Neural cell (in vitro differentiated cells): Measurements from ENCODE around the gene AGA. TPM values are rescaled to one million over a fixed set of nuclear protein-coding genes. Genes with fewer than 3 reads are reported as not detected.

Experiments used
- H2AFZ ChIP-seq: fragments of 200-600, 300-800 bp; sonication (generic), shearing (Covaris generic); 2 replicates; pipeline ENCODE4 v1.6.0; 2014; ENCODE audit warnings: low read depth, mild to moderate bottlenecking, antibody characterized with exemption, low read length, moderate library complexity
- H3F3A ChIP-seq: fragments of 200-600 bp; shearing (Covaris generic); 2 replicates; pipeline ENCODE4 v1.6.1; 2016; ENCODE audit warnings: mild to moderate bottlenecking, moderate library complexity, mixed read lengths, antibody characterized with exemption, low read length; ENCODE audit not compliant: insufficient read depth, poor library complexity, severe bottlenecking
- H3K27ac ChIP-seq: fragments of 200-600, 300-800 bp; sonication (generic), shearing (Covaris generic); 2 replicates; pipeline ENCODE4 v1.5.1; 2014; ENCODE audit warnings: mild to moderate bottlenecking, low read length, moderate library complexity
- H3K27me3 ChIP-seq: fragments of 300-800, 200-600 bp; sonication (generic), shearing (Covaris generic); 2 replicates; pipeline ENCODE4 v1.6.0; 2014; ENCODE audit warnings: mild to moderate bottlenecking, low read depth, low read length, moderate library complexity; ENCODE audit not compliant: insufficient read depth
- H3K36me3 ChIP-seq: fragments of 300-800, 200-600 bp; sonication (generic), shearing (Covaris generic); 2 replicates; pipeline ENCODE4 v1.5.1; 2014; ENCODE audit warnings: mild to moderate bottlenecking, antibody characterized with exemption, low read length, moderate library complexity; ENCODE audit not compliant: insufficient read depth
- H3K4me2 ChIP-seq: fragments of 300-800, 200-600 bp; sonication (generic), shearing (Covaris generic); 2 replicates; pipeline ENCODE4 v1.6.0; 2014; ENCODE audit warnings: mild to moderate bottlenecking, low read length
- H3K4me3 ChIP-seq: fragments of 300-800, 200-600 bp; sonication (generic), shearing (Covaris generic); 2 replicates; pipeline ENCODE4 v1.5.1; 2014; ENCODE audit warnings: mild to moderate bottlenecking, low read length, moderate library complexity
- H3K79me2 ChIP-seq: fragments of 200-600 bp; shearing (Covaris generic); replicated peaks from 2 replicates; pipeline ENCODE4 v1.6.0; 2014; ENCODE audit warnings: mild to moderate bottlenecking, low read length, moderate library complexity; ENCODE audit not compliant: insufficient read depth
- H3K9ac ChIP-seq: fragments of 300-800, 200-600 bp; sonication (generic), shearing (Covaris generic); 2 replicates; pipeline ENCODE4 v1.6.1; 2016; ENCODE audit warnings: mild to moderate bottlenecking, low read length, mixed read lengths
- H3K9me2 ChIP-seq: fragments of 200-600 bp; shearing (Covaris generic); 2 replicates; pipeline ENCODE4 v1.6.1; 2016; ENCODE audit warnings: mild to moderate bottlenecking, low read length, mixed read lengths; ENCODE audit not compliant: insufficient read depth
- H3K9me3 ChIP-seq: fragments of 200-600, 300-800 bp; sonication (generic), shearing (Covaris generic); 2 replicates; pipeline ENCODE4 v1.6.1; 2016; ENCODE audit warnings: mild to moderate bottlenecking, mixed run types, low read length, moderate library complexity, mixed read lengths
- H4K20me1 ChIP-seq: fragments of 200-600 bp; shearing (Covaris generic); 2 replicates; pipeline ENCODE4 v1.6.1; 2016; ENCODE audit warnings: mild to moderate bottlenecking, mixed run types; ENCODE audit not compliant: insufficient read depth
- EP300 ChIP-seq: fragments of 450-650 bp; conservative IDR thresholded peaks from 2 replicates; pipeline ENCODE4 v1.6.1; 2014; ENCODE audit warnings: antibody characterized with exemption, mild to moderate bottlenecking, moderate library complexity; ENCODE audit not compliant: poor library complexity, severe bottlenecking
- EZH2 ChIP-seq: fragments of 200-600, 300-800 bp; shearing (Covaris generic), sonication (generic); IDR thresholded peaks from 2 replicates; pipeline ENCODE4 v1.6.1; 2014; ENCODE audit warnings: antibody characterized with exemption, low read length, borderline replicate concordance, mild to moderate bottlenecking; ENCODE audit not compliant: insufficient read depth, poor library complexity, severe bottlenecking
- MXI1 ChIP-seq: fragments of 450-650 bp; conservative IDR thresholded peaks from 2 replicates; pipeline ENCODE4 v1.6.1; 2014; ENCODE audit warnings: antibody characterized with exemption, mild to moderate bottlenecking; ENCODE audit not compliant: poor library complexity, severe bottlenecking
- POLR2AphosphoS5 ChIP-seq: IDR thresholded peaks from 2 replicates; pipeline ENCODE4 v1.6.1; 2012
- RAD21 ChIP-seq: fragments of 450-650 bp; conservative IDR thresholded peaks from 2 replicates; pipeline ENCODE4 v1.6.1; 2014; ENCODE audit warnings: antibody characterized with exemption, mild to moderate bottlenecking, moderate library complexity
- SMC3 ChIP-seq: fragments of 450-650 bp; conservative IDR thresholded peaks from 2 replicates; pipeline ENCODE4 v1.6.1; 2014; ENCODE audit warnings: antibody characterized with exemption, mild to moderate bottlenecking, moderate library complexity; ENCODE audit not compliant: poor library complexity
- TAF1 ChIP-seq: IDR thresholded peaks from 2 replicates; pipeline ENCODE4 v1.6.1; 2012; ENCODE audit warnings: low read depth
- polyA plus RNA-seq: library from polyadenylated mRNA; depleted of rRNA; stranded (reverse); fragments of >200 nt; gene quantifications from 2 replicates; pipeline ENCODE4 v1.2.3, GENCODE V29; 2014
- TF ChIP-seq, protein P1 (sequence below): fragments of 450-650 bp; IDR thresholded peaks from 2 replicates; pipeline ENCODE4 v1.5.1; 2014; ENCODE audit warnings: antibody characterized with exemption, mild to moderate bottlenecking, moderate library complexity; ENCODE audit not compliant: poor library complexity, severe bottlenecking
- TF ChIP-seq, protein P2 (sequence below): IDR thresholded peaks from 2 replicates; pipeline ENCODE4 v1.6.1; 2012; ENCODE audit warnings: borderline replicate concordance

AGA gene
- polyA plus RNA-seq, 1 donor from 2014 or later: 3.1 TPM

DNA sequence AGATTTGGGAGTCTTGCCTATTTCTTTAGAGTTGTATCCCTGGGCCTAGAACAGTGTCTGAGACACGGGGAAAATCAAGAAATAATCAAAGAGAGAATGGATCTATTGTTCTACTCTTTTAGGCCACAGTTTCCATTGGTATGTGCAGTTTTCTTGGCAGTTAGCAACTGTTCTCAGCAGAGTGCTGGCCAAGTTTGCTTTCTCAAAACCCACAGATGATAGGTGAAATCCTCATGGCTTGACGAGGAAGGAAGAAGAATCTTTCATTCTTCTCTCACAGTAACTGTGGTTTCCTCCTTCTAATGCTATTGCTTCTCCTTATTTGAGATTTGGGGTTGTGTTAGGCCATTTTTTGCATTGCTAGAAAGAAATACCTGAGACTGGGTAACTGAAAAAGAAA is 42.2 kb downstream of the AGA start:
- H3K27me3 ChIP-seq: no peaks in the 10 kb centered on the region

DNA sequence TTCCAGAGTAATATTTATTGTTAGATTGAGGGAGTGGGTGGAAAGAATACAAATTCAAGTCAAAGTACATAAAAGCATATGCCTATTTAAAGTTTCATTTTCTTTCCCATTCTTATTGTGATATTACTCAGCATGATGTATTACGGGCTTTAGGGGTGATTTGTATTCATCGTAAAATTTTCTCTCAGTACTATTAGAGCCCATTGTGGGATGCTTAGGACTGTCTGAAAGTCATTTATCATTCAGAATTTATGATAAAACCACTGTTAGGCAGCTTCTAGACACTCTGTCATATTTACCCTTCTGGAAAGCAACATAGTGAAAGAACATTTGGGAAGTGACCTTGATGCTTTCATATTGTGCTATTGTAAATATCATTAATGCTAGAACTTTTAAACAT is 45.9 kb downstream of the AGA start:
- no peaks in the 10 kb centered on the region for H3K9me2 ChIP-seq
- TF ChIP-seq EZH2 (no peak), TAF1 (no peak), RAD21 (no peak), MXI1 (no peak), POLR2AphosphoS5 (no peak), EP300 (no peak), SMC3 (no peak)
- TF ChIP-seq, protein P1, sequence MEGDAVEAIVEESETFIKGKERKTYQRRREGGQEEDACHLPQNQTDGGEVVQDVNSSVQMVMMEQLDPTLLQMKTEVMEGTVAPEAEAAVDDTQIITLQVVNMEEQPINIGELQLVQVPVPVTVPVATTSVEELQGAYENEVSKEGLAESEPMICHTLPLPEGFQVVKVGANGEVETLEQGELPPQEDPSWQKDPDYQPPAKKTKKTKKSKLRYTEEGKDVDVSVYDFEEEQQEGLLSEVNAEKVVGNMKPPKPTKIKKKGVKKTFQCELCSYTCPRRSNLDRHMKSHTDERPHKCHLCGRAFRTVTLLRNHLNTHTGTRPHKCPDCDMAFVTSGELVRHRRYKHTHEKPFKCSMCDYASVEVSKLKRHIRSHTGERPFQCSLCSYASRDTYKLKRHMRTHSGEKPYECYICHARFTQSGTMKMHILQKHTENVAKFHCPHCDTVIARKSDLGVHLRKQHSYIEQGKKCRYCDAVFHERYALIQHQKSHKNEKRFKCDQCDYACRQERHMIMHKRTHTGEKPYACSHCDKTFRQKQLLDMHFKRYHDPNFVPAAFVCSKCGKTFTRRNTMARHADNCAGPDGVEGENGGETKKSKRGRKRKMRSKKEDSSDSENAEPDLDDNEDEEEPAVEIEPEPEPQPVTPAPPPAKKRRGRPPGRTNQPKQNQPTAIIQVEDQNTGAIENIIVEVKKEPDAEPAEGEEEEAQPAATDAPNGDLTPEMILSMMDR: no peak
- TF ChIP-seq, protein P2, sequence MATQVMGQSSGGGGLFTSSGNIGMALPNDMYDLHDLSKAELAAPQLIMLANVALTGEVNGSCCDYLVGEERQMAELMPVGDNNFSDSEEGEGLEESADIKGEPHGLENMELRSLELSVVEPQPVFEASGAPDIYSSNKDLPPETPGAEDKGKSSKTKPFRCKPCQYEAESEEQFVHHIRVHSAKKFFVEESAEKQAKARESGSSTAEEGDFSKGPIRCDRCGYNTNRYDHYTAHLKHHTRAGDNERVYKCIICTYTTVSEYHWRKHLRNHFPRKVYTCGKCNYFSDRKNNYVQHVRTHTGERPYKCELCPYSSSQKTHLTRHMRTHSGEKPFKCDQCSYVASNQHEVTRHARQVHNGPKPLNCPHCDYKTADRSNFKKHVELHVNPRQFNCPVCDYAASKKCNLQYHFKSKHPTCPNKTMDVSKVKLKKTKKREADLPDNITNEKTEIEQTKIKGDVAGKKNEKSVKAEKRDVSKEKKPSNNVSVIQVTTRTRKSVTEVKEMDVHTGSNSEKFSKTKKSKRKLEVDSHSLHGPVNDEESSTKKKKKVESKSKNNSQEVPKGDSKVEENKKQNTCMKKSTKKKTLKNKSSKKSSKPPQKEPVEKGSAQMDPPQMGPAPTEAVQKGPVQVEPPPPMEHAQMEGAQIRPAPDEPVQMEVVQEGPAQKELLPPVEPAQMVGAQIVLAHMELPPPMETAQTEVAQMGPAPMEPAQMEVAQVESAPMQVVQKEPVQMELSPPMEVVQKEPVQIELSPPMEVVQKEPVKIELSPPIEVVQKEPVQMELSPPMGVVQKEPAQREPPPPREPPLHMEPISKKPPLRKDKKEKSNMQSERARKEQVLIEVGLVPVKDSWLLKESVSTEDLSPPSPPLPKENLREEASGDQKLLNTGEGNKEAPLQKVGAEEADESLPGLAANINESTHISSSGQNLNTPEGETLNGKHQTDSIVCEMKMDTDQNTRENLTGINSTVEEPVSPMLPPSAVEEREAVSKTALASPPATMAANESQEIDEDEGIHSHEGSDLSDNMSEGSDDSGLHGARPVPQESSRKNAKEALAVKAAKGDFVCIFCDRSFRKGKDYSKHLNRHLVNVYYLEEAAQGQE: no peak
- H3K9me3 ChIP-seq: no peaks in the 10 kb centered on the region
- H4K20me1 ChIP-seq: no peaks in the 10 kb centered on the region
- no peaks in the 10 kb centered on the region for H3F3A ChIP-seq
- no peaks in the 10 kb centered on the region for H3K79me2 ChIP-seq
- H3K36me3 ChIP-seq: no peaks in the 10 kb centered on the region
- H3K9ac ChIP-seq: no peak overlapping the region
- no peak overlapping the region for H3K4me2 ChIP-seq
- H3K27me3 ChIP-seq: no peaks in the 10 kb centered on the region
- no peak overlapping the region for H2AFZ ChIP-seq
- H3K27ac ChIP-seq: no peak overlapping the region
- no peak overlapping the region for H3K4me3 ChIP-seq

More for the DNA sequence above, 42.2 kb downstream of the AGA start:
- Histone ChIP-seq H3K4me3 (no peak overlapping the region), H3K9me2 (no peaks in the 10 kb centered on the region), H3K9me3 (no peaks in the 10 kb centered on the region), H3K36me3 (no peaks in the 10 kb centered on the region), H3K4me2 (no peak overlapping the region), H2AFZ (no peak overlapping the region), H3K9ac (no peak overlapping the region), H3F3A (no peaks in the 10 kb centered on the region), H4K20me1 (no peaks in the 10 kb centered on the region), H3K27ac (no peak overlapping the region), H3K79me2 (no peaks in the 10 kb centered on the region)
- no peak for TF ChIP-seq EZH2
- no peak for TF ChIP-seq POLR2AphosphoS5
- TF ChIP-seq EP300: no peak
- no peak for TF ChIP-seq SMC3
- TF ChIP-seq, protein P2: no peak
- no peak for TF ChIP-seq MXI1
- TF ChIP-seq, protein P1: no peak
- TF ChIP-seq TAF1: no peak
